Measurements from ENCODE around the gene SUSD4. TPM values are rescaled to one million over a fixed set of nuclear protein-coding genes. Genes with fewer than 3 reads are reported as not detected.

The SUSD4 gene
- total RNA-seq, 4 donors from 2014 or later: 2.2 to 5.3 (median 2.5) TPM

DNA sequence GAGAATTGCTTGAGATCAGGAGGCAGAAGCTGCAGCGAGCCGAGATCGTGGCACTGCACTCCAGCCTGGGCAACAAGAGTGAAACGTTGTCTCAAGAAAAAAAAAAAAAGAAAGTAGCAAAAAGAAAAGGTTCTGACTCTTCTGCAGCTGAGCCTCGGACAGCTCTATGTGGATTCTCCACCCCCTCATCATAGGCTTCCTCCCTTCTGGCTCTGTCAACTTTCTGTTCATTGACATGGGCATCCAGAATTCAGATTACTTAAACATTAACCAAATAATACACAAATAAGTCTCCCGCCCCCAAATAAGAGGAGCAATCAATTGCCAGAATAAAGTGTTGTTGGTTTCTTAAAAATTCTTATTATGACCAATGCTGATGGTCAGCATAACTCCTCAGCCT is 10.0 kb downstream of the SUSD4 start:
- Histone ChIP-seq H3K27ac (no peak overlapping the region), H3K4me1 (no peaks in the 10 kb centered on the region), H3K27me3 (peaks cover 19% of the 10 kb centered on the region), H3K4me3 (no peak overlapping the region), H3K9me3 (no peaks in the 10 kb centered on the region), H3K36me3 (no peaks in the 10 kb centered on the region)
- ATAC-seq: no peak
- TF ChIP-seq EP300 (IDR thresholded peaks at IDR 0.05) (no peak), POLR2AphosphoS5 (IDR thresholded peaks at IDR 0.05) (no peak), POLR2A (IDR thresholded peaks at IDR 0.05) (no peak)
- 66 to 74% methylated on average over 6 of the region's 6 CpGs for WGBS, 2 donors (ENCODE audit: low coverage in 1 of 2)

GRCh38 chr1:223352944-223353343 is 11.0 kb downstream of the SUSD4 start:
- TF ChIP-seq POLR2A (IDR thresholded peaks at IDR 0.05): no peak
- TF ChIP-seq EP300 (IDR thresholded peaks at IDR 0.05): no peak
- no peak for TF ChIP-seq CTCF (IDR thresholded peaks at IDR 0.05)
- TF ChIP-seq POLR2AphosphoS5 (IDR thresholded peaks at IDR 0.05): no peak
- Histone ChIP-seq H3K27me3 (peaks cover 19% of the 10 kb centered on the region), H3K4me1 (no peaks in the 10 kb centered on the region), H3K9me3 (no peaks in the 10 kb centered on the region), H3K4me3 (no peak overlapping the region), H3K36me3 (no peaks in the 10 kb centered on the region), H3K27ac (no peak overlapping the region)
- ATAC-seq: no peak
- WGBS, 2 donors (ENCODE audit: low coverage in 1 of 2): 63 to 85% methylated on average over 4 to 7 of the region's 7 CpGs

GRCh38 chr1:223350361-223350908 is 13.5 kb downstream of the SUSD4 start:
- TF ChIP-seq POLR2A (IDR thresholded peaks at IDR 0.05) (no peak), CTCF (IDR thresholded peaks at IDR 0.05) (no peak), POLR2AphosphoS5 (IDR thresholded peaks at IDR 0.05) (no peak), EP300 (IDR thresholded peaks at IDR 0.05) (no peak)
- 70 to 80% methylated on average over 2 to 5 of the region's 5 CpGs for WGBS, 2 donors (ENCODE audit: low coverage in 1 of 2)
- Histone ChIP-seq H3K4me1 (no peaks in the 10 kb centered on the region), H3K36me3 (no peaks in the 10 kb centered on the region), H3K9me3 (no peaks in the 10 kb centered on the region), H3K27ac (no peak overlapping the region), H3K27me3 (peaks cover 19% of the 10 kb centered on the region), H3K4me3 (no peak overlapping the region)
- no peak for ATAC-seq

DNA sequence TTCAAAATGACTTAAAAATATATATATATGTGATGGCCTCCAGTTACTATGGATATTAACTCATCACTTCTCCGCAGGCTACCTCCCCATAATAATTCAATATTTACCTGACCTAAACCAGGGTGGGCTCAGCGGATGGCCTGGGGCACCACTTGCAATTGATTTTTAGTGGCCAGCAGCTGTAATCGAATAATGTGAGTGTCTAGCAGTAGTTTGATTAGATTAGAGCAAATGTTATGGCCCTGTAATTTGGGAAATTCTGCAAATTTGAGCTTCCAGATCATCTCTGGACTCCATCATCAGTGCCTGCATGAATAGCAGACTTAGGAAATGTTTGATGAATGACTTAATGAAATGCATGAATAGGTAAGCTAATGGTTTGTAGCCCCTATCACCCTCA is 14.7 kb downstream of the SUSD4 start:
- H3K36me3 ChIP-seq: no peaks in the 10 kb centered on the region
- 94 to 96% methylated on average over 3 of the region's 3 CpGs for WGBS, 2 donors (ENCODE audit: low coverage in 1 of 2)
- no peak for ATAC-seq
- H3K9me3 ChIP-seq: no peaks in the 10 kb centered on the region
- no peaks in the 10 kb centered on the region for H3K4me1 ChIP-seq
- TF ChIP-seq POLR2A (IDR thresholded peaks at IDR 0.05) (no peak), CTCF (IDR thresholded peaks at IDR 0.05) (no peak), POLR2AphosphoS5 (IDR thresholded peaks at IDR 0.05) (no peak), EP300 (IDR thresholded peaks at IDR 0.05) (no peak)
- no peak overlapping the region for H3K4me3 ChIP-seq
- peaks cover 19% of the 10 kb centered on the region for H3K27me3 ChIP-seq
- no peak overlapping the region for H3K27ac ChIP-seq

DNA sequence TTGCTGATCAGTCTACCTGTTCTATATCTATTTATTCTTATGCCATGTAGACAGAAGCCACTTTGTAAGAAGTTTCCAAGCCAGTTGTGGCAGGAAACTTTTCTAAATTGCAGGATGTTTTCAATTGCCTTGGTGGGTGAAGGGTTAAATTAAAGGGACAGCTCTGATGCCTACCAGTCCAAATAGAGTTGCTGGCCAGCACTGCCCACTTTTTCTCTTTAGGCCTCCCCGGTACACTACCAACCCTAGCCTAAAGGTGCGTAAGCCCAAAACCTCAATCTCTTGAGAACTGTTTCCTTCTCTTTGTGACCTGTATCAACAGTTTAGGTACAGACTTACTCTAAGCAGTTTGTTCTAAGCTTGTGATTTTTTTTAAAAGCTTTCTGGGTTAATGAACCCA is 15.5 kb downstream of the SUSD4 start:
- Histone ChIP-seq H3K4me3 (no peak overlapping the region), H3K9me3 (no peaks in the 10 kb centered on the region), H3K27ac (no peak overlapping the region), H3K4me1 (no peaks in the 10 kb centered on the region), H3K36me3 (no peaks in the 10 kb centered on the region), H3K27me3 (peaks cover 15% of the 10 kb centered on the region)
- WGBS, 2 donors (ENCODE audit: low coverage in 1 of 2): 55 to 59% methylated on average over 1 to 2 of the region's 2 CpGs
- no peak for TF ChIP-seq CTCF (IDR thresholded peaks at IDR 0.05)
- TF ChIP-seq EP300 (IDR thresholded peaks at IDR 0.05): no peak
- no peak for ATAC-seq

All from gastroesophageal sphincter (tissue), 4 donors.